T-helper 17 cell (primary cell): ENCODE results near the gene RGS14. TPM values are rescaled to one million over a fixed set of nuclear protein-coding genes. Genes with fewer than 3 reads are reported as not detected.

Experiments
- total RNA-seq, 4 donors: library from RNA in 2 of 4; stranded (reverse) in 2 of 4; gene quantifications; one replicate each; pipeline ENCODE4 v1.2.3 and lab custom pipeline; 2022 to 2026

Gene RGS14
- total RNA-seq, 2 donors from 2014 or later: 76.7 to 110 TPM

Other genes starting within 250 kb of the RGS14 start
- gene NSD1, start 224.2 kb upstream of the RGS14 start, total RNA-seq: 100 to 1,000 TPM; 103 TPM
- gene RAB24, start 54.2 kb upstream of the RGS14 start, total RNA-seq: 10 to 100 TPM in 1 of 2 donors, 1 to 10 TPM in 1; 8.8 to 17.6 TPM
- 10 to 100 TPM; 44.9 to 55.8 TPM for gene PRELID1, start 54.1 kb upstream of the RGS14 start, total RNA-seq
- gene MXD3, start 46.0 kb upstream of the RGS14 start, total RNA-seq: 10 to 100 TPM in 1 of 2 donors, 1 to 10 TPM in 1; 8.7 to 11.8 TPM
- 10 to 100 TPM; 75.5 to 89.8 TPM for gene LMAN2, start 6.3 kb upstream of the RGS14 start, total RNA-seq
- gene SLC34A1, start 26.5 kb downstream of the RGS14 start, total RNA-seq: under 1 TPM; 0.31 to 0.40 TPM
- not detected for gene PFN3, start 42.7 kb downstream of the RGS14 start, total RNA-seq
- gene F12, start 51.6 kb downstream of the RGS14 start, total RNA-seq: 1 to 10 TPM in 1 of 2 donors, under 1 TPM in 1; 0.62 to 1.1 TPM
- 100 to 1,000 TPM; 178 to 232 TPM for gene GRK6, start 68.8 kb downstream of the RGS14 start, total RNA-seq
- 10 to 100 TPM; 32.0 to 40.1 TPM for gene PRR7, start 88.9 kb downstream of the RGS14 start, total RNA-seq
- 1 to 10 TPM; 1.2 to 5.0 TPM for gene DBN1, start 115.7 kb downstream of the RGS14 start, total RNA-seq
- gene PDLIM7, start 139.7 kb downstream of the RGS14 start, total RNA-seq: 10 to 100 TPM in 1 of 2 donors, 1 to 10 TPM in 1; 6.8 to 16.2 TPM
- gene DOK3, start 151.9 kb downstream of the RGS14 start, total RNA-seq: 1 to 10 TPM; 5.1 to 8.0 TPM
- gene DDX41, start 159.0 kb downstream of the RGS14 start, total RNA-seq: 10 to 100 TPM; 58.6 to 66.9 TPM
- 100 to 1,000 TPM; 143 to 167 TPM for gene FAM193B, start 196.6 kb downstream of the RGS14 start, total RNA-seq
- 10 to 100 TPM; 63.3 to 69.6 TPM for gene TMED9, start 234.3 kb downstream of the RGS14 start, total RNA-seq
- gene B4GALT7, start 242.2 kb downstream of the RGS14 start, total RNA-seq: 10 to 100 TPM; 24.7 to 27.3 TPM